HG03442 (cell line): Measurements from ENCODE around the gene TCTN2.

ENCODE experiments used
- ATAC-seq: cut with Tn5 transposase; IDR thresholded peaks from one replicate; pipeline ENCODE4 v1.9.1; 2021; ENCODE audit warnings: mild to moderate bottlenecking, moderate library complexity; ENCODE audit not compliant: unreplicated experiment

The TCTN2 gene

GRCh38 chr12:123683964-123684363 lies 13.1 kb downstream of the TCTN2 start:
- ATAC-seq: no peak

DNA sequence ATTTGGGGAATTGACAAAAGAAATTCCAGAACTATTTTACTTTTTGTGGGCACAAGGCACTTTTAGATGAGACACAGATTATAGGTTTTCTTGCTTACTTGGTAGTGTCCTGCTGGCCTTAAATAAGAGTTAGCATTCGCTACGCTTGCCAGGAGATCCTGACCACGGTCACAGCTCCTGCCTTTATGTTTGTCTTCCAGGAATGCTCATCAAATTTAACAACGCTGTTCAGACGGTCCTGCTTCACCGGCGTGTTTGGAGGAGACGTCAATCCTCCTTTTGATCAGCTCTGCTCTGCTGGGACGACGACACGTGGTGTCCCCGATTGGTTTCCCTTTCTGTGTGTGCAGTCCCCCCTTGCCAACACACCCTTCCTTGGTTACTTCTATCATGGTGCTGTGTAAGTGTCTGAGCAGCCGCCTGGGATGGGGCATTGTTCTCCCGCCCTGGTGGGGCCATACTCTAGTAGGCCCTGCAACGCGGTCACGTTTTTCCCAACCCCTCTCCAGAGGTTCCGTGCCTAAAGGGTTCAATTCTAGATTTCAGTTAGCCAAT lies 15.8 kb downstream of the TCTN2 start:
- ATAC-seq: no peak

- no peak for ATAC-seq
These were observed 19.4 kb downstream of the TCTN2 start for GRCh38 chr12:123690191-123690840.

GRCh38 chr12:123696207-123696606 lies 25.3 kb downstream of the TCTN2 start:
- no peak for ATAC-seq

DNA sequence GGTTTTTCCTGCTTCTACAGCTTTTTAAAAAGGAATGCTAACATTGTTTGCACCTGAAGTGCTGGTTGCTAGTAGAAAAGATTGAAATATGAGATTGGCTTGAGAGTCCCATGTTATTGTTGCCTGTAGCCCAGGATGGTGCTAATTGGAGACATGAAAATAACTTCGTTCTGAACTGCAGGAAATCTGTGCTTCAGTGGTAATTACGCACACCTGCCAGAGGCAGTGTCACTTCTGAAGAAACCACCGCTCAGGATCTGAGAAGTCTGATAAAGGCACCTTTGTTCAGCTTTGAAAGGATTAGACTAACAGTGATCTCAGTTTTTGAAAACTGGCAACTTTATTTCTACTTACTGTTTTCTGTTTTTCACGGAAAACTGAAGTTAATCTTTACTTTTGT lies 25.7 kb downstream of the TCTN2 start:
- ATAC-seq: no peak

DNA sequence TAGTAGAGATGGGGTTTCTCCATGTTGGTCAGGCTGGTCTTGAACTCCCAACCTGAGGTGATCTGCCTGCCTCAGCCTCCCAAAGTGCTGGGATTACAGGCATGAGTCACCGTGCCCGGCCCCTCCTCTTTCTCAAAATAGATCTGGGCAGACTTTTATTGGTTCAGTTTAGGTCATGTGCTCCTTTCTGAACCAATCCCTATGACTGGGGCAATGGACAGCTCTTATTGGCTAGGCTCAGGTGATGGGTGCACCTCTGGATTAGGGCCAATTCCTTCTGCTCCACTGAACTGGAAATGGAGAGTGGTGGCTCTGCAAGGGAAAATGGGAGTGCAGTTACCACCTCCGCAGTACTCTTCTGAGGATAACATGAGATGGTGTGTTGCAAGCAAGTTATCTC lies 35.0 kb downstream of the TCTN2 start:
- ATAC-seq: no peak

DNA sequence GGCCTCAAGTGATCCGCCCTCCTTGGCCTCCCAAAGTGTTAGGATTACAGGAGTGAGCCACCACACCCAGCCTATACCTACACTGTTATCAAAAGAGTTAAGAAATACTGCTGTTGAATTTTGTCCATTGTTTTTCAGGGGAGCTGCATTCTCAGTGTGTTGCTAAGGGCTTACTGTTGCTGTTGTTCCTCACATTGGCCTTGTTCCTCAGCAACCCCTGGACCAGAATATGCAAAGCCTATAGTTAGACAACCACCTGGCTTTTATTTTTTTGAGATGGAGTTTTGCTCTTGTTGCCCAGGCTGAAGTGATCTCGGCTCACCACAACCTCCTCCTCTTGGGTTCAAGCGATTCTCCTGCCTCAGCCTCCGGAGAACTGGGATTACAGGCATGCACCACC lies 36.6 kb downstream of the TCTN2 start:
- no peak for ATAC-seq

DNA sequence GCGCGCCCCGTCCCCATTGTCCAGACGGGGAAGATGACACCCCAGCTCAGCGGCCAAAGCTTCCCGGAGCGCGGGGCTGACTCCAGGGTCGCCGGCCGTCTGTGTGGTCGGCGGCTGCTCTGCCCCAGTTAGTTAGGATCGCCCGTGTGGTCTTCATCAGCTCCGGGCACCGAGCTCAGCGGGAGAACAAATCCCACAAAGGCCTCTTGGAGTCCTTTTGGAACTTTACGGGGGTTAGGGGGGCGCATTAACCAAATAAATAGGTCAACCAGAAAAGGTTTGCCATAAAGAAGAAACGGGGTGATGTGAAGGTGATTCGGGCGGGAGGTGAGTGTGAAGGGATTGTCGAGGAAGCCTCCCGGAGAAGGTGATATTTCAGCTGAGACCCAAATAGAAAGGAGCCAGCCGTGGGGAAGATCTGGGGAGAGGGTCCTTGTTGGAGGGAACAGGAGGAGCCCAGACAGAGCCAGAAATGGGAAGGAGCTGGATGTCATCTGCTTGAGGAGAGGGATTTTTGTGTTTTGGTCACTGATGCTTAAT lies 41.9 kb downstream of the TCTN2 start:
- ATAC-seq: no peak

DNA sequence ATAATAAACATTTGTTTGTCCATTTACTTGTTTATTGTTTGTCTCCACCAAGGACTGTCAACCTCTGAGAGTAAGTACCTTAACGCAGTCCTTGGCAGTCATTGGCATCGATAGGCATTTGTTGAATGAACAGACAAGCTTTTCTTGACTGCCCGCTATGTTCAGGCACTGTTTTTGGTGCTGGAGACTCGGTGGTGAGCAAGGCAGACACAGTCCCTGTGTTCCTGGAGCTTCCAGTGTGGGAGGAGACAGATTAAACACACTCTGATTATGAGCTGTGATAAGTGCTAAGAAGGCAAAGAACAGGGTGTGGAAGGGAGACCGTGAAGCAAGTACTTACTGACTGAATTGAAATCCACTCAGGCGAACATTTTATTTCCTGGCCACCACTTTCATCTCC lies 42.5 kb downstream of the TCTN2 start:
- no peak for ATAC-seq

- ATAC-seq: no peak
These were observed 43.1 kb downstream of the TCTN2 start for GRCh38 chr12:123713823-123714585.

DNA sequence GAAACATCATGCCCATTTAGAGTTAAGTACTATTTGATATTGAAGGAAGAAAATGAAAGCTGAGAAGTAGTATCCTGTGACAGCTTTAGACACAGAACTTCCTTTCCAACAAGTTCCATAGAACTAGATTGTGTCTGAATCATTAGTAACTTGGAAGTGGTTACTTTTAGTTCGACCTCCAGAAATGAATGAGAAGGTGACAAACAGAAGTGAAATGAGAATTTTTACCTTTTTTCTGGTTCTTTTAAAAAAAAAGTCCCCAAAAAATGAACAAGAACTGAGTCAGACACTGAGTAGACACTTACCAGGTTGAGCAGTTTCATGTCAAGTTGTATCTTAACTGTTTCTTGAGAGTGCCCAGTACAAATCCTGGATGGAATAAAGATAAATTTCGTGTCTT lies 44.3 kb downstream of the TCTN2 start:
- no peak for ATAC-seq

DNA sequence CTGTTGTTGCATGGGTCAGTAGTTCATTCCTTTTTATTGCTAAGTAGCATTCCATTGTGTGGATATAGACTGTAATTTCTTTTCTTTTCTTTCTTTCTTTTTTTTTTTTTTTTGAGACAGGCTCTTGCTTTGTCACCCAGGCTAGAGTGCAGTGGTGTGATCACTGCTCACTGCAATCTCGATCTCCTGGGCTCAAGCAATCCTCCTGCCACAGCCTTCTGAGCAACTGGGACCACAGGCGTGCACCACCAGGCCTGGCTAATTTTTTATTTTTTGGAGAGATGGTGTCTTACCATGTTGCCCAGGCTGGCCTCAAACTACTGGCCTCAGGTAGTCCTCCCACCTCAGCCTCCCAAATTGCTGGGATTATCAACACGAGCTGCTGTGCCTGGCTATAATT lies 46.4 kb downstream of the TCTN2 start:
- ATAC-seq: no peak

GRCh38 chr12:123720141-123720814 lies 49.4 kb downstream of the TCTN2 start:
- ATAC-seq: no peak

GRCh38 chr12:123721245-123721644 lies 50.3 kb downstream of the TCTN2 start:
- no peak for ATAC-seq

DNA sequence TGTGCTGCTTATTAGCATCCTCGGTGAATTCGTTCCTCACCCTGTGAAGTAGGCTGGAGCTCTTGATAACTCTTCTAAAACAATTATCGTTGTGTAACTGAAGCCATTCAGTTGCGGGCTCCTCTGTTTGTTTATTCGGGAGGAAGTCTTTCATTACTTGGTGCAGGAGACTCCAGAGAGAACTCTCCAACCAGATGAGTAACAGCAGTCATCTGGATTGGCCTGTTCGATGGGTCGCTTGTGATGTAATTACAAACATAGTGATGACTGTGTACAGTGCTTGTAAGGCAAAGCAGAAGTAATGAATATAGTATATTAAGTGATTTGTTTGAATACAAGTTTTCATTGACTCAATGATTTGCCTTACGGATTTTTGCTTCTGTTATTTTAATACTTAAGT lies 52.1 kb downstream of the TCTN2 start:
- no peak for ATAC-seq

DNA sequence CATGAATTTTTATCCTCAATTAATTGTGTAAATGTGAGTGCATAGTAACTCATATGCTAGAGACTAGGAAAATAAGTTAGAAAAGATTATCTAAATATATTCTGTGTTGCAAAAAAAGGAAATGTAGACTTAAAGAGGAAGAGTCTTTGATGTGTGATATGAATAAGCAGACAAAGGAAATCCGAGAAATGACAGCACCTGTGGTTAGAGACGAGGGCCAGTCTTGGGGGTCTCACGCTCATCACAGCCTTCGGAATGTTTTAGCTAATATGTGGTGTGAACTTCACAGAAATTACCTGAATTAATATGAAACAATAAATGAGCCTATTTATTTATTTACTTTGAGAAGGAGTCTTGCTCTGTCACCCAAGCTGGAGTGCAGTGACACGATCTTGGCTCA lies 52.9 kb downstream of the TCTN2 start:
- ATAC-seq: no peak

- ATAC-seq: no peak
These were observed 55.3 kb downstream of the TCTN2 start for GRCh38 chr12:123726244-123726643.

DNA sequence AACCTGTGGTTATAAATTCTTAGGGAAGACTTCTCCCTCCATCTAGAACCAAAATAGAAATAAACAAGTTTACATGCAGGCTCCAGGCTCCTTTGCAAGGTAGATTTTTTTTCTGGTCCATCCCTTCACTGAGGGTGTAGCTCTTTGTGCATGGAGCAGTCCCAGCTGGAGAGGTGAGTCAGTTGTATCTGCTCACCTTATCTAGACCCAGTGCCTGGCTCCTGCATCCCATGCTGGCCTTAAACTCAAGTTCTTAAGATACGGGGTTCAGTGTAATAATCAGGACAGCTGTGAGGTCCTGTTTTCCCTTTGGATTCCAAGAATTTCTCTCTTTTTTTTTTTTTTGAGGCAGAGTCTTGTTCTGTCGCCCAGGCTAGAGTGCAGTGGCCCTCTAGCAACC lies 56.0 kb downstream of the TCTN2 start:
- no peak for ATAC-seq

DNA sequence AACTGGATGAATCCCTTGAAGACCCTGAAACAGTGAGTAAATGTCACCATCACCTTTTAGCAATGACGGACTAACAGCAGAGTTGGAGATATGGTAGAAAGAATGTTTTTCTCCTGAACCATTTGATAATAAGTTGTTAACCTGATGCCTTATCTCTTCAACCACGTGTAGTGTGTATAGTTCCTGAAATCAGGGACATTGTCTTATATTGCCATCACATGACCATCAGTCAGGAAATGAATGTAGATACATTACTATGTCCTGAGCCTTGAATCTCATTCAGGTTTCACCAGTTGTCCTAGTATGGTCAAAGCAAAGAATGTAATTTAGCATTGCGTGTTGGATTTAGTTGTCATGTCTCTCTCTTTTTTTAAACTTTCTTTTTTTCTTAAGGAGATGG lies 57.0 kb downstream of the TCTN2 start:
- ATAC-seq: no peak

DNA sequence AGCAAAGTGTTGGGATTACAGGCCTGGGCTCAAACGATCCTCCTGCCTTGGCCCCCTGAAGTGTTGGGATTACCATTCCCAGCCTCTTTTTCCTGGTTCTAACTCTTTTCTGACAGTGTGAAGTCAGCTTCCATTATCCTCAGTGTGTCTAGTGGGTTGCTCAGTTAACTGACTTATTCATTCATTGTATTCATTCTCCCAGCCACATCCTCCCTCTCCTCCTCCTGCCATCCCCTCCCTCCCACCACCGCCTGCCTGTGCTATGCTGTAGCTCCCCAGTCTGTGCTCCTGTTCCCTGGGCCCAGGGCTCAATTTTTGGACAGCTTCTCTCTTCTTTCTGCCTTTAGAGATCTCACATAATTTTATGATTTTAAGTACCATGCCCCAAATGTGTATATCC lies 60.7 kb downstream of the TCTN2 start:
- ATAC-seq: no peak

DNA sequence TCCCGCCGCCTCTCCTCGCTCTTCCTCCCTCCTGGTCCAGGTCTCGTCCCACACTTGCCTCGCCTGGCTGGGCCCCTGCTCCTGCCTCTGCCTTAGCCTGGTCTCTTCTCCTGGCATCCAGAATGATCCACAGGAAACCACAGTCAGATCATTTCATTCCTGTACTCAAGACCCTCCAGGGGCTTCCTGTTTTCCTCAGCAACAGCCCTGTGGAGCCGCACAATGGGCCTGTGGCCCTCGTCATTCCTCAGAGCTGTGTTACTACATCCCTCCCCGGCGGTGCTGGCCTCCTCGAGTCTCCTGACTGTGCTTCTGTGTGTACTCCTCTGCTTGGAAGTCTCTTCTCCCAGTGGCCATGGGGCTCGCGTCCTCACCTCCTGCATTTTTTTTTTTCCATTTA lies 61.3 kb downstream of the TCTN2 start:
- no peak for ATAC-seq

GRCh38 chr12:123733229-123733628 lies 62.3 kb downstream of the TCTN2 start:
- ATAC-seq: no peak
